HG03575 (cell line): Measurements from ENCODE around the gene DLX3.

Source experiments
- ATAC-seq: cut with Tn5 transposase; IDR thresholded peaks from one replicate; pipeline ENCODE4 v1.9.1; 2021; ENCODE audit not compliant: unreplicated experiment, insufficient number of reproducible peaks, low FRiP score; ENCODE audit errors: extremely low read depth

Gene DLX3

GRCh38 chr17:50026046-50026675 lies 31.1 kb upstream of the DLX3 start:
- ATAC-seq = no peak

GRCh38 chr17:50024808-50025207 lies 29.8 kb upstream of the DLX3 start:
- no peak for ATAC-seq

GRCh38 chr17:50023520-50023919 lies 28.5 kb upstream of the DLX3 start:
- no peak for ATAC-seq

- no peak for ATAC-seq
Measured at GRCh38 chr17:50022463-50023130, 27.6 kb upstream of the DLX3 start.

GRCh38 chr17:50021681-50022370 lies 26.8 kb upstream of the DLX3 start:
- ATAC-seq = no peak

- ATAC-seq = no peak
Measured at GRCh38 chr17:50020841-50021599, 26.0 kb upstream of the DLX3 start.

GRCh38 chr17:50018909-50019308 lies 23.9 kb upstream of the DLX3 start:
- no peak for ATAC-seq

- no peak for ATAC-seq
Measured at GRCh38 chr17:50015146-50015545, 20.1 kb upstream of the DLX3 start.

- no peak for ATAC-seq
Measured at GRCh38 chr17:50014471-50015088, 19.6 kb upstream of the DLX3 start.

GRCh38 chr17:50013079-50013478 lies 18.1 kb upstream of the DLX3 start:
- ATAC-seq = no peak

- ATAC-seq = no peak
Measured at GRCh38 chr17:50009282-50009681, 14.3 kb upstream of the DLX3 start.

GRCh38 chr17:50003911-50004310 lies 8.9 kb upstream of the DLX3 start:
- no peak for ATAC-seq

GRCh38 chr17:49998836-49999511 lies 4.0 kb upstream of the DLX3 start:
- no peak for ATAC-seq

- ATAC-seq = no peak
Measured at GRCh38 chr17:49997773-49998703, 3.0 kb upstream of the DLX3 start.

GRCh38 chr17:49997301-49997650 lies 2.3 kb upstream of the DLX3 start:
- ATAC-seq = no peak

- ATAC-seq = no peak
Measured at GRCh38 chr17:49996495-49997300, 1.7 kb upstream of the DLX3 start.

- no peak for ATAC-seq
Measured at GRCh38 chr17:49996121-49996494, 1.1 kb upstream of the DLX3 start.
